ENCODE data around the gene IDE.
"Not testable (repeated sequence)": the region's sequence is repeated elsewhere in the genome, so short reads cannot be mapped to it uniquely, and the experiment has no call there.

The IDE gene

GRCh38 chr10:92410501-92410900, 163.4 kb downstream of the IDE start:
- TF ChIP-seq, protein P1, sequence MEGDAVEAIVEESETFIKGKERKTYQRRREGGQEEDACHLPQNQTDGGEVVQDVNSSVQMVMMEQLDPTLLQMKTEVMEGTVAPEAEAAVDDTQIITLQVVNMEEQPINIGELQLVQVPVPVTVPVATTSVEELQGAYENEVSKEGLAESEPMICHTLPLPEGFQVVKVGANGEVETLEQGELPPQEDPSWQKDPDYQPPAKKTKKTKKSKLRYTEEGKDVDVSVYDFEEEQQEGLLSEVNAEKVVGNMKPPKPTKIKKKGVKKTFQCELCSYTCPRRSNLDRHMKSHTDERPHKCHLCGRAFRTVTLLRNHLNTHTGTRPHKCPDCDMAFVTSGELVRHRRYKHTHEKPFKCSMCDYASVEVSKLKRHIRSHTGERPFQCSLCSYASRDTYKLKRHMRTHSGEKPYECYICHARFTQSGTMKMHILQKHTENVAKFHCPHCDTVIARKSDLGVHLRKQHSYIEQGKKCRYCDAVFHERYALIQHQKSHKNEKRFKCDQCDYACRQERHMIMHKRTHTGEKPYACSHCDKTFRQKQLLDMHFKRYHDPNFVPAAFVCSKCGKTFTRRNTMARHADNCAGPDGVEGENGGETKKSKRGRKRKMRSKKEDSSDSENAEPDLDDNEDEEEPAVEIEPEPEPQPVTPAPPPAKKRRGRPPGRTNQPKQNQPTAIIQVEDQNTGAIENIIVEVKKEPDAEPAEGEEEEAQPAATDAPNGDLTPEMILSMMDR (IDR thresholded peaks at IDR 0.05; ENCODE audit: low read depth, low read length) = no peak
- in situ Hi-C loops (cut with HindIII; ENCODE audit: low sequenced_read_pairs) = no loop called here
- H3K4me3 ChIP-seq (ENCODE audit: low read depth, low read length) = no peak overlapping the region
- DNase-seq (ENCODE audit: low read depth, low spot score) = no peak

DNA sequence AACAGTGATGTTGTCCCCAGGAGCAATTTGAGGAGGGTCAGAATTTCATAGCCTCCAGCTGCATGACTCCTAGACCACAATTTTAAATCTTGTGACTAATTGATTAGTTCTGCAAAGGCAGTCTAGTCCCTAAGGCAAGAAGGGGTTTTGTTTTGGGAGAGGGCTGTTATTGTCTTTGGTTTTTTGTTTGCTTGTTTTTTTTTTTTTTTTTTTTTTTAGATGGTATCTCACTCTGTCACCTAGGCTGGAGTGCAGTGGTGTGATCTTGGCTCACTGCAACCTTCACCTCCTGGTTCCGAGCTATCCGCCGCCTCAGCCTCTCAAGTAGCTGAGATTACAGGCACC, 165.9 kb downstream of the IDE start:
- no peak overlapping the region for H3K4me3 ChIP-seq (ENCODE audit: low read depth, low read length)
- DNase-seq (ENCODE audit: low read depth, low spot score) = no peak
- in situ Hi-C loops (cut with HindIII; ENCODE audit: low sequenced_read_pairs) = no loop called here
- TF ChIP-seq, protein P1 (IDR thresholded peaks at IDR 0.05; ENCODE audit: low read depth, low read length) = no peak

DNA sequence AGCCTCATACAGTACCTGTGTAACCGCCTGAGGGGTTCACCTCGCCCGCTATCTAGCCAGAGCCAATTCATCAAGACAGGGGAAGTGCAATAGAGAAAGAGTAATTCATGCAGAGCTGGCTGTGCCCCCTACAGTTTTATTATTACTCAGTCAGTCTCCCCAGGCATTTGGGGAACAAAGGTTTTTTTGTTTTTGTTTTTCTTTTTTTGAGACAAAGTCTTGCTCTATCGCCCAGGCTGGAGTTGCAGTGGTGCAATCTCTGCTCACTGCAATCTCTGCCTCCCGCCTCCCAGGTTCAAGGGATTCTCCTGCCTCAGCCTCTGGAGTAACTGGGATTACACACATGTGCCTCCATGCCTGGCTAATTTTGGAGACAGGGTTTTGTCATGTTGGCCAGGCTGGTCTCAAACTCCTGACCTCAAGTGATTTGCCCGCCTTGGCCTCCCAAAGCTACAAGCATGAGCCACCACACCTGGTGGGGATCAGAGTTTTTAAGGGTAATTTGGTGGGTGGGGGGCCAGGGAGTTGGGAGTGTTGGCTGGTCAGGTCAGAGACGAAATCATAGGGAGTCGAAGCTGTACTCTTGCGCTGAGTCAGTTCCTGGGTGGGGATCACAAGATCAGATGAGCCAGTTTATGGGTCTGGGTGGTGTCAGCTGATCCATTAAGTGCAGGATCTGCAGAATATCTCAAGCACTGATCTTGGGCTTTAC, 166.4 kb downstream of the IDE start:
- TF ChIP-seq, protein P1 (IDR thresholded peaks at IDR 0.05; ENCODE audit: low read depth, low read length) = no peak
- no peak for DNase-seq (ENCODE audit: low read depth, low spot score)
- in situ Hi-C loops (cut with HindIII; ENCODE audit: low sequenced_read_pairs) = no loop called here
- H3K4me3 ChIP-seq (ENCODE audit: low read depth, low read length) = no peak overlapping the region

DNA sequence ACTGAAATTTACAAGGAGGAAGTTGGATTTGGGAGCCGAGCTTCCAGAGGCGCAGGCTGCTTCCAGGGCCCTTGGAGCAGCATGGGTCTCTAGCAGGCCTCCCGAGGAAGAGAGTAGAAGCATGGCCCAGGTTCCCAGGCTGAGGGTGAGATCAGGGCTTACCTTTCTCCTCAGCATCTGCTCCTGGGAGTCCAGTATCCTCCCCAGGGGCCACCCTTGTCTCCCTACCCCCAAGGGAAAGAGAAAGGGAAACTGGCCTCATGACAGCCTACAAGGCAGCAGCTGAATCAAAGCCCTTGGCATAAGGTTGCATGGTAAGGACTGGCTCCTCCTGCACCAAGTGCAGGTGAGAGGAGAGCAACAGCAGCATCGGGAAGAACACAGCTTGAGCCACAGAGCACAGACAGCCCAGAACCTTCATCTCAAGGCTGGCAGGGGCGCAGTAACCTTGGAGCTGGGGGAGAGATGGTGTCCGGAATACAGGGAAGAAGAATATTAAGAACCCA, 168.4 kb downstream of the IDE start:
- TF ChIP-seq, protein P1 (IDR thresholded peaks at IDR 0.05; ENCODE audit: low read depth, low read length) = no peak
- DNase-seq (ENCODE audit: low read depth, low spot score) = no peak
- no peak overlapping the region for H3K4me3 ChIP-seq (ENCODE audit: low read depth, low read length)
- in situ Hi-C loops (cut with HindIII; ENCODE audit: low sequenced_read_pairs) = no loop called here

- no peak for DNase-seq (ENCODE audit: low read depth, low spot score)
- H3K4me3 ChIP-seq (ENCODE audit: low read depth, low read length) = no peak overlapping the region
- TF ChIP-seq, protein P1 (IDR thresholded peaks at IDR 0.05; ENCODE audit: low read depth, low read length) = no peak
- in situ Hi-C loops (cut with HindIII; ENCODE audit: low sequenced_read_pairs) = no loop called here
Measured at GRCh38 chr10:92404612-92405418, 169.1 kb downstream of the IDE start.

GRCh38 chr10:92402234-92402633, 171.7 kb downstream of the IDE start:
- DNase-seq (ENCODE audit: low read depth, low spot score); H3K4me3 ChIP-seq (ENCODE audit: low read depth, low read length); in situ Hi-C loops (cut with HindIII; ENCODE audit: low sequenced_read_pairs): not testable (repeated sequence)
